Measurements from ENCODE around the gene DEPDC1B.
"Not testable (repeated sequence)": the region's sequence is repeated elsewhere in the genome, so short reads cannot be mapped to it uniquely, and the experiment has no call there.

Gene DEPDC1B

DNA sequence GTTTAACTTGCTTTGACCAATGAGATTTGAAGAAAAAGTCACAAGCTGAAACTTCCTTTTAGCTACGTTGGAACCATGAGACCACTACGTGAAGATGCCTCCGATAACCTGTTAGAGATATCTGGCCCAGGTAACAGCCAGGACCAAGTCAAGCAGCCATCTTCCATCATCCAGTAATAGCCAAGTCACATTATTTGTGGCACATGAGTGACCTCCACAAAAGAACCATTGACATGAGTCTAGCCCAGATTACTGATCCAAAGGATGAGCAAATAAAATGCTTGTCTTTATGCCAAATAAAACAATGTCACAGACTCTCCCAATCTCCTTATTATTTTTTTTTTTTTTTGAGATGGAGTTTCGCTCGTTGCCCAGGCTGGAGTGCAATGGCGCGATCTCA lies 1.6 kb downstream of the DEPDC1B start:
- no peak for DNase-seq (ENCODE audit: low spot score)

DNA sequence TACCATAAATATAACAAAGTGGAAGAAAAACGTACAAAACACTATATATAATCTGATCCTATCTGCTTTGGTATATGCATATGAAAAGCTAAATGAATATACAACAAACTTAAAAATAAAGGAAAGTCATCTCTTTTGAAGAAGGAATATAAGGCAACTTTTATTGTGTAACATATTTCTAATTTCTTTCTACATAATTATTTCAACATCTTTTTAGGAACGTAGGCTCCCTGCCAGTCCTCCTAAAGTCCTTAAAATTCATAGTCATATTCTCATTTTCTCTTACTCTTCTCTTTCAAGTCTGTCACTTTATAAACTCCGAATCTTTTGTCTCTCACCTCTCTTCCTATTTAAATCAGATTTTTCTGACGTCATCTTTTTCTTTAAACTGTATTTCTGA lies 9.6 kb downstream of the DEPDC1B start:
- DNase-seq (ENCODE audit: low spot score): no peak

DNA sequence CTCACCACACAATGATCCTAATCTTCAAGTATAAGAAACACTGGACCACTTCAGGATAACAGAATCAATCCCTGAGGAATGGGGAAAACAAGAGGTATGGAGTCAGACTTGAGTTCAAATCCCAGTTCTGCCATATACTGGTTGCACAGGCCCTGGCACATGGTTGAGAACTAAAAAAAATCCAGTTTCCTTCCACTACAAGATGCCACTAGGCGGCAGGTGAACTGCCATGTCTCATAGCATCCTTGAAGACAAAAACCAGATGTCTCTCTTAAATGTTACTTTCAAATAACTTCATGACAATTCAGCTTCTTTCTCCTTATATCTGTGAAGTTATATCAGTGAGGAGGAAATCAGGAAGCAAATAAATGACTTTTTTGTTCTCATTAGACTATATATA lies 11.0 kb downstream of the DEPDC1B start:
- DNase-seq (ENCODE audit: low spot score): no peak

DNA sequence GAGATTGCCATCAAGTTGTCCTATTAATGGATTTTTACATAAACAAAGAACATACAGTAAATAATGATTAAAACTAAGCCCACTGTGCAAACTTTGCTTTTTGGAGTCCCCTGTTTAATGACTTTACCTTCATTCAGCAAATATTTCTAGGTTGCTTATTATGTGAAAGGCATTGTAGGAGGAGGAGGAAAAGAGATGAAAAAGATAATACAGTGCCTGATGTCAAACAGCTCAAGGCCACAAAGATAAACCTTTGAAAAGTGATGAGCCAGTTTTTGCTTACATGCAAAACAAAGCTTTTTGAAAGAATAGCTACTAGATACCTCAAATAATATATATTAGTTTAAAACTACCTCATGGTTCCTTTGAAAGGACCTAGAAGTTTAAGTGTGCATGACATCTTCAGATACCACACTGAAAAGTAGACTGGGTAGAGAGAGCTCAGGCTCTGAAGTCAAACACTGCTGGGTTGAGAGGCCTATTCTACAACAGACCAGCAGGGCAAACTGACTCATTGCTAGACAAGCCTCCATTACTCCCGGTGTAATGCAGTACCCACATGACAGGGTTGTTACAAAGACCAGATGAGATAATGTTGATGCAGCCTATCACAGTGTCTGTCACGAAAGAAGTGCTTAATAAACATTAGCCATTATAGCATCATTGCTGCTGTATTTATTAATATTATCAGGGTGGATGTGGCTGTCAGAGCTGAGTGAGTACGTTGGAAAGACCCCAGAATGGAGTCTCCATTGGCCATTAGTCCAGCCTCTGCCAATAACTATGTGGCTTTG lies 11.8 kb downstream of the DEPDC1B start:
- peak; percentile 47 for DNase-seq (ENCODE audit: low spot score)

DNA sequence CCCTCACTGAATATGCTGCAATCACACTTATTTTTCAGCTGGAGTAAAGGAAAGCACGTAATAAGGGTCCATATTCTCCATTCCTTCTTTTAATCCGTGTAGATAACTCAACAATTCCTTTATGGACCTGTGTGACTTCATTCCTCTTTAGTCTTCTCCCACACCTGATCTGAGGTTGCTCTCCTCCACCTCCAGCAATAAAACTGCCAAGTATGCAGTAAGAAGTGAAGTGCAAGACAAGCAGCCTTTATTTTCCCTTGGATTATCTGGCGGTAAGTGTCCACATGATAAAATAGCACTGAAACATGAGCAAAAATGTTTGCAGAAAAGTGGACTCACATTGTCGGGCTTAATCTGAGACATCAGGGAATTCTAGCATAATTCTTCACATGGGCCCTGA lies 13.8 kb downstream of the DEPDC1B start:
- DNase-seq (ENCODE audit: low spot score): no peak

DNA sequence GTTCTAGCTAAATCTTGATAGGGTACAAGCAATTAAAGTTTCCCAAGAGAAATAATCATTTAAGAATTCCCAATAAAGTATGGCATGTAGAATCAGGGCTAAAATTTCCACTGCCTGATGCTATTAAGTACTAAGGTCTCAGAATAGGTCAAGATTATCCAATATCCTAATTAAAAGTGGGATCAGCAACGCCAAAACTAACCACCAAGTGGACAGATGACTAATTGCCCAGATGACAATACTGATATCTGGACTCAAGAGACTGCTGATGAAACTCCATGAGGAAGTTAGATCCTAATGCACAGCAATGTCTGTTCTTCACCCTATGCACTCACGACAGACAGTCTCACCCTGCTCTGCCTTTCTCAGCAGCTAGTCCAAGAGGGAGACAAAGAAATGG lies 14.3 kb downstream of the DEPDC1B start:
- no peak for DNase-seq (ENCODE audit: low spot score)

DNA sequence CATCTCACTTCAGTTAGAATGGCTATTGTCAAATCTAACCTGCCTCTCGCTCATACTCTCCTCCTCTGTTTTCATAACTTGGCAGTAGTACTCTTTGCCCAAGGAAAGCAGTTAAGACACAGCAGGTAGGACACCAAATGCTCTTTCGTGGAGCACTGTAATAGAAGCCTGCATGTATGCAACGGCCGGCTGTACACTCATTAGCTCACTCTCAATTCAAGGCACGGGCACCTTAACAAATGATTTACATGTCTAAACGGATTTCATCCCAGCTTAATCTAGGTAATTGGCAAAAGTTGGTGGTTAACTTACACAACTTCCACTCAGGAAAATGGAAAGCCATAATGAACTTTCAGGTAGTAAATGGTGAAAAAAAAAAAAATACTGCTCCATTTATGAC lies 14.9 kb downstream of the DEPDC1B start:
- no peak for DNase-seq (ENCODE audit: low spot score)

DNA sequence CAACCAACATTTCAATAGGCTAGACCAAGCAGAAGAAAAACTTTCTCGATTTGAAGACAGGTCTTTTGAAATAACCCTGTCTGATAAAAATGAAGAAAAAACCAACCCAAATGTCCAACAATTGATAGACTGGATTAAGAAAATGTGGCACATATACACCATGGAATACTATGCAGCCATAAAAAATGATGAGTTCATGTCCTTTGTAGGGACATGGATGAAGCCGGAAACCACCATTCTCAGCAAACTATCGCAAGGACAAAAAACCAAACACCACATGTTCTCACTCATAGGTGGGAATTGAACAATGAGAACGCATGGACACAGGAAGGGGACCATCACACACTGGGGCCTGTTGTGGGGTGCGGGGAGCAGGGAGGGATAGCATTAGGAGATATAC lies 18.0 kb downstream of the DEPDC1B start:
- not testable (repeated sequence) for DNase-seq (ENCODE audit: low spot score)

DNA sequence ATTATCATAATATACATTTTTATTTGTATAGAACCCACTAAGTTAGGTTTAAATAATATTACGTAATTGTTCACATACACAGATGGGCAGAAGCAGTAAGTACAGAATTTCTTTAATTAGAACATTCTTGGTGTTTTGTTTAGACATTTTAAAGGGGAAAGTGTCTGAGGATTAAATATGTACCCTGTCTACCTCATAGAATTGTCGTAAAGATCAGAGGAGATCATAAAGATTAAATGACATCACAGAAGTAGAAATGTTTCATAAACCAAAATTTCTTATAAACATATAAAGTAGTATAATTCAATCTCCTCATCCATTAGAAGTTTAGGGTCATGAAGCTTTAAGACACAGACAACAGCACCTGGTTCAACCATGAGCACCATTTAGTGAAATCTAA lies 20.1 kb downstream of the DEPDC1B start:
- no peak for DNase-seq (ENCODE audit: low spot score)

DNA sequence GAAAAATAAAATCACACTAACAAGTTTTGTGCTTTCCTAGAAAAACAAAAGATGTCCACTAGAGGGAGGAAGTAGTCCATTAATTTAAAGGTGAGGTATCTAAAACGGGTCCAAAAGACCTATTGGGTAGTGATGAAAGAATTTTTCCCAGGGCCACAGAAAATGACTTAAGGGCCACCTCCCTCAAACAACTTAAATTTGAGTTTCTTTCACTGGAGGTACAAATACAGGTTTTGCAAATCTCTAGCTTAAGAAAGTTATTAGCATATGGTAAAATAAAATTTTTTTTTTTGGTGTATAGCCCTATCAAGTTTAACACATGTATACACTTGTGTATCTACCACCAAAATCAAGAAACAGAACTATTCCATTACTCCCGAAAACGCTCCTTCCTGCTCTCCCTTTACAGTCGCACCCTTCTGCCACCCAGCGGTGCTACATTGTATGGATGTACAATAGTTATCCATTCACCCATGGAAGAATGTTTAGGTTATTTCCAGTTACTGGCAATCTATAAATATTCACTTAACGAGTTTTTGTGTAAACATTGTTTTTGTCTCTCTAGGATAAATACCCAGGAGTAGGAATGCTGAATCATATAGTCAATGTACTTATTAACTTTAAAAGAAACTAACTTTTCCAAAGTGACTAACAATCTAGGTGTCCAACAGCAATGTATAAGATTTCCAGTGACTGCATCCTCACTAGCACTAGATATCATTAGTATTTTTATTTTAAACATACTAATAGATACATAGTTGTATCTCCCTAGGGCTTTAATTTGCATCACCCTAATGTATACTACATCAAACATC lies 21.9 kb downstream of the DEPDC1B start:
- peak; percentile 34 for DNase-seq (ENCODE audit: low spot score)

DNA sequence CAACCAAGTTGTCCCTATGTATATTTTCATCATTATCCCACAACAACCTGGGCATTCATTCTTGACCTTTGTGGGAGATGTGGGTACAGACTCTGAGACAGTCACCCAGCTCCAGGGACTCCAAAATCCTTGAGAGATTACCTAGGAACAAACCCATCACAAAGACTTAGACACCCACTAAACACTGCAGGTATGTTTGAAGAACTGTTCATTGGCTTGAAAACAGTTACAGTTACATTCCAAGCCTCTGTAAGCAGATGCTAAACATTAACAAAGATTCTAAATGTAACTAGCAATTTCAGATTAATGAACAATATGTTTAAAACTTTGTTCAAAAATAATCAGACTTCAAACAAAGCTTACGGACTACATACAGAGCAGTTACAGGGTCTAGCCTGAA lies 24.7 kb downstream of the DEPDC1B start:
- no peak for DNase-seq (ENCODE audit: low spot score)

DNA sequence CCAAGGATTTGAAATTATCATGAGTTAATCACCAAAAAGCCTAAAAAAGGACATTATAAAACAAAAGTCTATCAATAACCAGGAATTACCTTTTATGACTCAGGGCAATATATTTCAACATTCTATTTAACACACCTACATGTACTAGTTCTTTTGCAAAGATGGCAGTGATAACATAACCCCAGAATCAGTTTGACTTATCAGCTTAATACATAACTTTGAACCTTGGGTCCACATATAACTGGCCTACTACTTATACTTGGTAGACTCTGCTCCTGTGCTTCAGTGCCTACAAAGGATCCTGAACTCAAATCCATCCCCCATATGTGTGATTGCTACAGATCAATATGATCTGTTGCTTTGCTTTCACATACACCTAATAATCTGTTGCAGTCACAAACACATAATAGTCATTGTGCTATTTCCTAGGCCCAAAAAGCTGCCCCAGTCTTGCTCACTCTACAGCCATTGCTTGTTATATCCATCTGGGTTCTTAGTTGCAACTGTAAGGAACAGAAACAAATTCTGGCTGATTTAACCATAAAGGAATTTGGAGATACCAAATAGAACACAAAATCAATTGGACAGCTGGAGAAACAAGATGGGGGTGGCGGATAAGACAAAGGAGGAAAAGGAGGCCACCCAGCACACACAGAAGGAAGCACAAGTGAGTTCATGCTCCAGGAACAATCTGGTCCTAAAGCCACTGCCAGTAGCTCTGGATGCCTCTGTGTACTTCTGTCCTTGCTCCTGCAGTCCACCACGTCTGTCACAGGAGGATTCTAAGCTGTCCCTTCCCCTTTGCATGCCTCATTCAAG lies 25.5 kb downstream of the DEPDC1B start:
- DNase-seq (ENCODE audit: low spot score): no peak

DNA sequence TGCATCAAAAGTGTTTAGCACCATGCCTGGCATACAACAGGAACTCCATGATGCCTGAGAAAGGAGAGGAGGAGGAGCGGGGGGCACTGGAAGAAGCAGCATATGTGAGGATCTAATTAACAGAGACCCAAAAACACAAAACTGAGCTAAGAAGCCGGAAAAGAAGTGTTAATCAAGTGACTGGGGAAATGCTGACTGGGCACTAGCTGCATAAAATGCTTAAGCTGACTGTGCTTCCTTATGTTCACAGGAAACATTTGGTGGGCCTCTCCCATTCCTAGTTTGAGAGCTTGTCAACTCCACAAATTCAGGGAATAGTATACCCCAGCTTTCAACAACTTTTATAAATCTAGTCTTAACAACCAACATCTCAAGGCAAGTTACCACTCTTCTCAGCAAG lies 26.6 kb downstream of the DEPDC1B start:
- no peak for DNase-seq (ENCODE audit: low spot score)

DNA sequence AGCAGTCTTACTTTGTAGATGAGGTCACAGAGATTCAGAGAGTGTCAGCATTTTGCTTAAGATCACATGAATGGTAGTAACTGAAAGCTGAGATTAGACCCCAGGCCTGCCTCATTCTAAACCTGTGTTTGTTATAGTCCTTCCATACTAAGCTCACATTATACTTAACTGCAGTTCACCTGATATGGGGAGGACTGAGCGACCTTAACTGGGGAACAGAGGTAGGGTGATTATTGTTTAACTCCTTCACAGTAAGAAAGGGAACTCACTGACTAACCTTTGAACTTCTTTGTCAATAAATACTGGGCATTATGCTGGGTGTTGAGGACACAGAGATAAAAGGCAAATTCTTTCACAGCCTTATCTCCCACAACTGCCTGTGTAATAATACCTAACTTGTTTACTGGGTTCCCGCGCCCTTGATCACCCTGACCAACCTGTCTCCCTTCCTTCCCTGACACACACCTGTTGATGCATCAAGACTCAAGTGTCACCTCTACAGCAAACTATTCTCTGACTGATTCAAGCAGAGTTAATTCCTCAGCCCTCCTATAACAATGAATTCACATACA lies 27.2 kb downstream of the DEPDC1B start:
- peak; percentile 31 for DNase-seq (ENCODE audit: low spot score)

DNA sequence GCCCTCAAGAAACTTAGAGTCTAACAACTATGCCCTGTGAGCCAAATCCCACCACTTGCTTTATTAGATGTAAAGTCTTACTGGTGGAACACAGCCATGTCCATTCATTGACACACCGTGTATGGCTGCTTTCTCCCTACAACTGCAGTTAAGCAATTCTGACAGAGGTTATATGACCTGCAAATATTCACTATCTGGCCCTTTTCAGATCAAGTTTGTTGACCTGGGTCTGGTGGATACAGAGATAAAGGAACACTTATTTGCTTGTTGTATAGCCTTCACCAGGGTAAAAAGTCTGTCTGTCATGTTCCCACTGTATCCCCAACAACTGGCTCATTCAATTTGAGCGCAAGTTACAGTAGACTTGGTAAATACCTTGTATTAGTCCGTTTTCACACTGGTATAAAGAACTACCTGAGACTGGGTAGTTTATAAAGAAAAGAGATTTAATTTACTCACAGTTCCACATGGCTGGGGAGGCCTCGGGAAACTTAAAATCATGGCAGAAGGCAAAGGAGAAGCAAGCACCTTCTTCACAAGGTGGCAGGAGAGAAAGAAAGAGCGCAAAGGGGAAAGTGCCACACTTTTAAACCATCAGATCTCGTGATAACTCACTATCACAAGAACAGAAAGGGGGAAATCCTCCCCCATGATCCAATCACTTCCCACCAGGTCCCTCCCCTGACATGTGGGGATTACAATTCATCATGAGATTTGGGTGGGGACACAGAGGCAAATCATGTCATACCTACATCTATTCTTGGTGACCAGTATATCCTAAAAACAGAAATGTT lies 27.9 kb downstream of the DEPDC1B start:
- no peak for DNase-seq (ENCODE audit: low spot score)

DNA sequence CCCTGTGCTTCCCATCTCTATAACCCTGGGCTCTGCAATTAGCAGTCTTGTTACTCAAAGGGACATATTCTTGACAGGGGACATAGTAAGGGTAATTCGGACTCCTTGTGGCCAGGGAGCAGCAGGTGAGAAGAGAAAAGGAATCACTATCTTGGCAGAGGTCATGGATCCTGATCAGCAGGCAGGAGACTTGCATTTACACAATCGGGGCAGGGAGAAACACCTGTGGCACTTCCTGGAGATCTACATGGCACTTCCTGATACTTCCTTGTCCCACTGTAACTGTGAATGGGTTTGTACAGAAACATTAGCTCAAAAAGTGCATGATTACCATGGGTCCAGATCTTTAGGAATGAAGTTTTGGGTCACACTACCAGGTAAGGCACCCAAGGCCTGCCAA lies 29.2 kb downstream of the DEPDC1B start:
- DNase-seq (ENCODE audit: low spot score): no peak

DNA sequence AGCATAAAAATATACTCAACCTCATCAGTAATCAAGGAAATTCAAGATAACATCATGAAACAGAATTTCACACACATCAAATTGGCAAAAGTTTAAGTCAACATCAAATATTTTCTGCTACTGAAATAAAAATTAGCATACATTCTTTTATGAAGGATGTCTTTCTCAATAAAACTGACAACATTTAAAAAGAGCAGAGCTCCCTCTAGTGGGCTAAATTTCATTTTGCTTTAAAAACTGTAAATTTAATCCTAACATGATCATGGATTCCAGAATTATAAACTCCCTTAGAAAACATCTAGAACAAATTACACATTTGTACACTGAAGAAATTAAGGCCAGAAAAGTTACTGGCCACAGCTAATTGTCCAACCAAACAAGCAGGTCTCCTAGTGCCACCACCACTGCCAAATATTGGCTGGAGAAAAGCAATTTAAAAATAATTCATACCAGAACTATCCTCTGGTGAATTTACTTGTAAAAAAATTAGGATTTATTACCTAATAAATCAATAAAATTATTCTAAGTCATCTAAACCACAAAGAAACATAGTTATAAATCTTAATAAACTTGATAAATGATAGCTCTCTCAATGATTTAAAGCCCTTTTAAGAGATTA lies 31.2 kb downstream of the DEPDC1B start:
- DNase-seq (ENCODE audit: low spot score): peak; percentile 18

DNA sequence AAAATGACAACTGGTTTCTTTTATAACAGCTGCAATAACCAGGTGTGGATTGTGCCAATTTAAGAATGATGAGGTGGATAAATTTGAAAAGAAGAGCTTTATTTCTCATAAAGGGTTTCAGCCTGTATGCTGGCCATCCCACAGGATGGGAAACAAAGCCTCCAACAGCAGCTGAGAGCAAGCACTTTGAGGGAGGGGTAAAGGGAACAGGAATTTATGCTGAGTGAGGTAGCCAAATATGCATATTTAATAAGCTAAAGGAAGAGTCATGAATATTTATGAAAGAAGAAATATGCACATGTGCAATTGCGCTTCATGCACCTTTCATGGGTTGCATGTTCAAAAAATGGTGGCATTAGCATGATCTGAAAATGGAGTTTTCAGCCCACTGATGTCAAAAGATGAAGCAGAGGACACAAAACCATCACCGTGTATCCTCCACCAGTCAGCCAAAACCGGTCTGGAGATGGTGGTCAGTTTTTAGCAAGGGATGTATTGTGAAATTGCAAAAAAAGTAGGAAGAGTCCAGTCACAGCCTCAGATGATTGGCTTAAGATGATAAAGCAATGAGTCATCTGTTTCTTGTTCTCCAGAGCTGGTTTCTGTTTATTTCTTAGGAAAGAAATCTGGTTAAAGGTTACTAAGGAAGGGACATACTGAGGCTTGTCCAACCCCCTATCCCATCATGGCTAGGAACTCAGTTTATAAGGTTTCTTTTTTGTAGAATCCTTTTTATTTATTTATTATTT lies 47.9 kb downstream of the DEPDC1B start:
- DNase-seq (ENCODE audit: low spot score): no peak

DNA sequence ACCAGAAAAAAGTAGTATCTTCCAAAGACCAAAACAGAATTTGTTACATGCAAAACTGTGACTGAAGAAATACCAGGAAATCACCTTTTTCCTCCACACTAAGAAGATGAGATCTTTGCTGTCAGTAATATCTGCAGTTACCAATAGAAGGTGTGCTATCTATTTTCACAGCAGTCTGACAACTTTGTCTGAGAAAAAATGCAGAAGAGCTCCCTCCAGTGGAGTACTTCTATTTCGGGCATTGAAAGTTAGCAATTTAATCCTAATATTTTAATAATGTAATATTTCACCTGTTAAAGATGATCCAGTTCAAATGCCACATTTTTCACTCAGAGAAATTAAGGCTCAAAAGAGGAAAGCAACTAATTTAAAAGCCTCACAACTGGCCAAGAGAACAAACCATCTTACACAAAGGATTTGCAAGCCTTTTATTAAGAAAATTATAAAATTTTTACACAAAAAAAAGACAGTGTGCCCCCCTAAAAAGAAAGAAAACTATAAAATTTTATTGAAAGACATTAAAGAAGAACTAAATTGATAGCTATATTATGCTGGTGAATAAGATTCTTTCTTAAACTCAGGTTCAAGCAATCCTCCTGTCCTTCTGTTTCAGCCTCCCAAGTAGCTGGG lies 50.6 kb downstream of the DEPDC1B start:
- DNase-seq (ENCODE audit: low spot score): peak; percentile 37

DNA sequence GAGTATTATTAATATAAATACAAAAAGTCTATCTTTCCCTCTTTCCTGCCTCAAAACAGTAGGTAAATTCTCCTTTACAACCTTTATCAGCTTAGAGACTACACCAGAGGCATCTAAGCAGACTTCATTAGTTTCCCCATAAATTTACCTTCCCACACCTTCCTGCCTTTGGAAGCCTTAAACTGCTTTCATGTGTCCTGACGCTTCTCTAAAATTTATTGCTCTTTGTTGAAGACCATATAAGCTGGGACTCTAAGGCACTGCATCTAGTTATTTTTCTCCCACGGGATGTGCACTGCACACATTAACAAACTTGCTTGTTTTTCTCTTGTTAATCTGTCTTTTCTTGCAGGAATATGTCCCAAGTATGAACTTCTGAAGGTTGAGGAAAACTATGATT lies 51.8 kb downstream of the DEPDC1B start:
- DNase-seq (ENCODE audit: low spot score): no peak
